Body of pancreas (tissue), 4 donors: ENCODE data around the gene TSHZ2. TPM values are rescaled to one million over a fixed set of nuclear protein-coding genes. Genes with fewer than 3 reads are reported as not detected.
A peak's percentile ranks its signal among the peaks of the same experiment; 100 is the strongest.

Experiments used
- ATAC-seq: fragments of 150-250 bp; one replicate; pipeline ENCODE4 v1.9.1; 2016
- DNase-seq, 4 donors: peaks; one replicate each; pipeline ENCODE4 v3.0.0-alpha.2; 2019
- H3K27ac ChIP-seq, 4 donors: fragments of 200-600 bp; sonication (generic); 1 replicate in 3 of 4; 2 replicates in 1 of 4; pipeline versions ENCODE4 v1.5.1 to v1.6.1; 2016 to 2019; ENCODE audit warnings: mild to moderate bottlenecking in 1 of 4, mixed read lengths in 1 of 4, moderate library complexity in 1 of 4
- H3K27me3 ChIP-seq, 2 donors: fragments of 200-600 bp; sonication (generic); one replicate each; pipeline ENCODE4 v1.6.0; 2016; ENCODE audit warnings: mild to moderate bottlenecking in 1 of 2
- H3K36me3 ChIP-seq, 2 donors: fragments of 200-600 bp; sonication (generic); replicated peaks in 1 of 2; 2 replicates each; pipeline ENCODE4 v1.5.1; 2016; ENCODE audit warnings: low read depth in 2 of 2; ENCODE audit not compliant: insufficient read depth in 1 of 2
- H3K4me1 ChIP-seq: fragments of 200-600 bp; sonication (generic); one replicate; pipeline ENCODE4 v1.6.0; 2016
- H3K4me3 ChIP-seq, 2 donors: fragments of 200-600 bp; sonication (generic); 1 replicate in 1 of 2; 2 replicates in 1 of 2; pipeline ENCODE4 v1.5.1; 2016 to 2019
- H3K9me3 ChIP-seq, 3 donors: fragments of 200-600 bp; sonication (generic); 1 replicate in 2 of 3; 2 replicates in 1 of 3; pipeline ENCODE4 v1.5.1; 2016
- CTCF ChIP-seq, 7 experiments: fragments of 450-650 bp in 4 of 7; fragments of 200-600 bp in 3 of 7; sonication (generic) in 3 of 7; IDR thresholded peaks; one replicate each; pipeline ENCODE4 v1.5.1; 2016 to 2019; ENCODE audit warnings: antibody characterized with exemption in 7 of 7
- POLR2A ChIP-seq, 3 donors: fragments of 450-650 bp; IDR thresholded peaks; one replicate each; pipeline ENCODE4 v1.6.1; 2016; ENCODE audit warnings: antibody characterized with exemption in 3 of 3, mild to moderate bottlenecking in 2 of 3
- WGBS, 2 donors: methylation state at CpG; one replicate each; pipeline ENCODE4 v1.1.5; 2017; 5-methylcytosine and 5-hydroxymethylcytosine counted together
- intact Hi-C: fragments of 100-400 bp; cut with DNase I; formaldehyde crosslinking; loops from one replicate; pipeline ENCODE4 v1.15.1; 2023
- total RNA-seq, 2 donors: library from RNA; depleted of rRNA; stranded (reverse); fragments of >200 nt; gene quantifications; one replicate each; pipeline ENCODE4 v1.1.0, GENCODE V29; 2016

The TSHZ2 gene
- total RNA-seq, 2 donors from 2014 or later: 6.0 to 9.6 TPM

GRCh38 chr20:53336892-53337291 lies 364.7 kb downstream of the TSHZ2 start:
- WGBS, 2 donors: 58 to 61% methylated on average over 3 of the region's 3 CpGs
- Histone ChIP-seq H3K9me3 (no peaks in the 10 kb centered on the region), H3K27ac (no peak overlapping the region), H3K27me3 (no peaks in the 10 kb centered on the region), H3K4me3 (no peak overlapping the region), H3K36me3 (no peaks in the 10 kb centered on the region), H3K4me1 (no peaks in the 10 kb centered on the region)
- intact Hi-C loops: no loop called here
- DNase-seq (no peak), ATAC-seq (no peak)
- TF ChIP-seq POLR2A (IDR thresholded peaks at IDR 0.05): no peak
- no peak for TF ChIP-seq CTCF (IDR thresholded peaks at IDR 0.05)

GRCh38 chr20:53337390-53338101 lies 365.4 kb downstream of the TSHZ2 start:
- Histone ChIP-seq H3K27ac (no peak overlapping the region), H3K27me3 (no peaks in the 10 kb centered on the region), H3K9me3 (no peaks in the 10 kb centered on the region), H3K4me3 (no peak overlapping the region), H3K4me1 (no peaks in the 10 kb centered on the region), H3K36me3 (no peaks in the 10 kb centered on the region)
- no peak for DNase-seq
- 32 to 45% methylated on average over 8 of the region's 8 CpGs for WGBS, 2 donors
- peak; percentile 40 for ATAC-seq
- TF ChIP-seq CTCF (IDR thresholded peaks at IDR 0.05) (no peak), POLR2A (IDR thresholded peaks at IDR 0.05) (no peak)
- intact Hi-C loops: no loop called here

- no peaks in the 10 kb centered on the region for H3K36me3 ChIP-seq
- no peaks in the 10 kb centered on the region for H3K9me3 ChIP-seq
- no peak overlapping the region for H3K4me3 ChIP-seq
- no peaks in the 10 kb centered on the region for H3K27me3 ChIP-seq
- peaks cover 7% of the 10 kb centered on the region for H3K4me1 ChIP-seq
- DNase-seq (no peak), ATAC-seq (no peak)
- intact Hi-C loops: no loop called here
- no peak overlapping the region for H3K27ac ChIP-seq
- whole genome bisulfite sequencing, 2 donors: 71 to 86% methylated on average over 4 of the region's 4 CpGs
- TF ChIP-seq POLR2A (IDR thresholded peaks at IDR 0.05): no peak
- no peak for TF ChIP-seq CTCF (IDR thresholded peaks at IDR 0.05)
Measured at GRCh38 chr20:53338716-53339115, 366.6 kb downstream of the TSHZ2 start.

- TF ChIP-seq POLR2A (IDR thresholded peaks at IDR 0.05) (no peak), CTCF (IDR thresholded peaks at IDR 0.05) (no peak)
- peaks cover 9% of the 10 kb centered on the region for H3K4me1 ChIP-seq
- no peak overlapping the region for H3K4me3 ChIP-seq
- 79 to 93% methylated on average over 6 of the region's 6 CpGs for WGBS, 2 donors
- H3K27me3 ChIP-seq: no peaks in the 10 kb centered on the region
- no peak overlapping the region for H3K27ac ChIP-seq
- no peaks in the 10 kb centered on the region for H3K9me3 ChIP-seq
- H3K36me3 ChIP-seq: no peaks in the 10 kb centered on the region
- no peak for ATAC-seq
- no peak for DNase-seq
- intact Hi-C loops: no loop called here
Measured at GRCh38 chr20:53342429-53342828, 370.3 kb downstream of the TSHZ2 start.

GRCh38 chr20:53343448-53343847 lies 371.3 kb downstream of the TSHZ2 start:
- TF ChIP-seq CTCF (IDR thresholded peaks at IDR 0.05) (peak in 2 of 7 experiments; percentile 10 to 17), POLR2A (IDR thresholded peaks at IDR 0.05) (no peak)
- Histone ChIP-seq H3K9me3 (no peaks in the 10 kb centered on the region), H3K4me1 (peaks cover 9% of the 10 kb centered on the region), H3K36me3 (no peaks in the 10 kb centered on the region), H3K27me3 (no peaks in the 10 kb centered on the region), H3K4me3 (no peak overlapping the region), H3K27ac (peak overlapping the region in 2 of 4 donors; percentile 34 to 63)
- DNase-seq (peak; percentile 66 to 84 (median 77)), ATAC-seq (peak; percentile 81)
- 12 to 15% methylated on average over 6 of the region's 6 CpGs for WGBS, 2 donors
- intact Hi-C loops: no loop called here
